PC-9 (cell line): ENCODE measurements around the gene HTR1B. TPM values are rescaled to one million over a fixed set of nuclear protein-coding genes. Genes with fewer than 3 reads are reported as not detected.

Experiments
- BruUV-seq: library from RNA; stranded (reverse); fragments of 400-500 nt; replicated peaks from 2 replicates; lab custom pipeline; 2021; lab: Mats Ljungman, UMichigan
- CTCF ChIA-PET: fragments of 300-600 bp; sonication (Branson Sonifier 250); formaldehyde crosslinking; loops from one replicate; lab custom pipeline; 2022; ENCODE audit warnings: antibody characterized with exemption; lab: Charles Lee
- POLR2A ChIA-PET: fragments of 300-600 bp; sonication (Branson Sonifier 250); formaldehyde crosslinking; loops from one replicate; lab custom pipeline; 2022; ENCODE audit warnings: antibody characterized with exemption; ENCODE audit not compliant: unreplicated experiment; lab: Charles Lee
- DNase-seq, 2 experiments: peaks; one replicate each; pipeline versions ENCODE4 v3.0.0 to v3.0.0-alpha.2; 2015 to 2022; ENCODE audit warnings: mixed read lengths in 1 of 2
- H2AFZ ChIP-seq: fragments of 200-600 bp; sonication (generic); 2 replicates; pipeline ENCODE4 v1.8.1; 2017; ENCODE audit warnings: antibody characterized with exemption
- H3F3A ChIP-seq: fragments of 200-600 bp; sonication (generic); 2 replicates; pipeline ENCODE4 v1.8.1; 2017; ENCODE audit warnings: antibody characterized with exemption, mild to moderate bottlenecking, low read depth; ENCODE audit not compliant: insufficient read depth
- H3K27ac ChIP-seq: fragments of 200-600 bp; sonication (generic); 2 replicates; pipeline ENCODE4 v1.6.1; 2016; ENCODE audit warnings: mixed run types
- H3K27me3 ChIP-seq: fragments of 200-600 bp; sonication (generic); 2 replicates; pipeline ENCODE4 v1.6.1; 2016; ENCODE audit warnings: low read depth, mixed run types; ENCODE audit not compliant: insufficient read depth
- H3K36me3 ChIP-seq: fragments of 200-600 bp; sonication (generic); 2 replicates; pipeline ENCODE4 v1.6.1; 2016; ENCODE audit warnings: low read depth, mixed run types
- H3K4me1 ChIP-seq: fragments of 200-600 bp; sonication (generic); replicated peaks from 2 replicates; pipeline ENCODE4 v1.6.1; 2016; ENCODE audit warnings: mixed run types; ENCODE audit not compliant: insufficient read depth
- H3K4me2 ChIP-seq: fragments of 200-600 bp; sonication (generic); 2 replicates; pipeline ENCODE4 v1.6.1; 2017; ENCODE audit warnings: mixed run types
- H3K4me3 ChIP-seq: fragments of 200-600 bp; sonication (generic); 2 replicates; pipeline ENCODE4 v1.6.1; 2016; ENCODE audit warnings: mixed run types
- H3K79me2 ChIP-seq: fragments of 200-600 bp; sonication (generic); 2 replicates; pipeline ENCODE4 v1.6.1; 2017; ENCODE audit warnings: low read depth, mixed run types
- H3K9me2 ChIP-seq: fragments of 200-600 bp; sonication (generic); 2 replicates; pipeline ENCODE4 v1.8.1; 2017; ENCODE audit warnings: mild to moderate bottlenecking; ENCODE audit not compliant: insufficient read depth
- H3K9me3 ChIP-seq: fragments of 200-600 bp; sonication (generic); 2 replicates; pipeline ENCODE4 v1.8.1; 2016; ENCODE audit warnings: low read depth; ENCODE audit not compliant: insufficient read depth
- H4K20me1 ChIP-seq: fragments of 200-600 bp; sonication (generic); 2 replicates; pipeline ENCODE4 v1.8.1; 2017; ENCODE audit not compliant: insufficient read depth
- CTCF ChIP-seq: fragments of 200-600 bp; sonication (generic); conservative IDR thresholded peaks from 2 replicates; pipeline ENCODE4 v1.6.1; 2017; ENCODE audit warnings: mixed run types, antibody characterized with exemption, mild to moderate bottlenecking, moderate library complexity
- EZH2 ChIP-seq: fragments of 200-600 bp; sonication (generic); IDR thresholded peaks from 2 replicates; pipeline ENCODE4 v1.8.0; 2017; ENCODE audit warnings: antibody characterized with exemption, low read depth
- intact Hi-C: fragments of 100-400 bp; cut with micrococcal nuclease; formaldehyde crosslinking; loops from one replicate; pipeline ENCODE4 v1.10.0; 2022; ENCODE audit not compliant: unreplicated experiment
- total RNA-seq: library from RNA; stranded (reverse); gene quantifications from 2 replicates; pipeline ENCODE4 v1.2.3, GENCODE V29; 2021

The HTR1B gene
- total RNA-seq, 1 experiment from 2014 or later = not detected

GRCh38 chr6:77454386-77454785 is 8.9 kb downstream of the HTR1B start:
- H3K27ac ChIP-seq = no peak overlapping the region

GRCh38 chr6:77451466-77451865 is 11.8 kb downstream of the HTR1B start:
- Histone ChIP-seq H2AFZ (no peak overlapping the region), H4K20me1 (no peaks in the 10 kb centered on the region), H3F3A (no peaks in the 10 kb centered on the region), H3K79me2 (no peaks in the 10 kb centered on the region), H3K4me3 (no peak overlapping the region), H3K27ac (no peak overlapping the region), H3K9me2 (no peaks in the 10 kb centered on the region), H3K9me3 (no peaks in the 10 kb centered on the region), H3K36me3 (no peaks in the 10 kb centered on the region), H3K4me1 (no peaks in the 10 kb centered on the region), H3K4me2 (no peak overlapping the region), H3K27me3 (no peaks in the 10 kb centered on the region)
- intact Hi-C loops = loop anchor here (10.0 kb wide), 1 partner anchor 577 kb away; no protein-coding TSS in a partner anchor
- no peak for DNase-seq
- CTCF ChIA-PET = interaction anchor here (0.6 kb wide), 1 partner anchor 1557 kb away, joined by 4 read pairs; no protein-coding TSS in a partner anchor
- no peak for TF ChIP-seq CTCF
- TF ChIP-seq EZH2 = no peak
- BruUV-seq = no TSS peak
- POLR2A ChIA-PET = interaction anchor here (0.6 kb wide), 1 partner anchor 159 kb away, joined by 6 read pairs; no protein-coding TSS in a partner anchor

More at GRCh38 chr6:77454386-77454785, 8.9 kb downstream of the HTR1B start:
- TF ChIP-seq CTCF (no peak), EZH2 (no peak)
- Histone ChIP-seq H3K4me1 (no peaks in the 10 kb centered on the region), H3K27me3 (no peaks in the 10 kb centered on the region), H3K36me3 (no peaks in the 10 kb centered on the region), H3K9me3 (no peaks in the 10 kb centered on the region), H3K9me2 (no peaks in the 10 kb centered on the region), H3K79me2 (no peaks in the 10 kb centered on the region), H2AFZ (no peak overlapping the region), H3K4me2 (no peak overlapping the region), H4K20me1 (no peaks in the 10 kb centered on the region), H3K4me3 (no peak overlapping the region), H3F3A (no peaks in the 10 kb centered on the region)
- intact Hi-C loops = loop anchor here (10.0 kb wide), 1 partner anchor 580 kb away; no protein-coding TSS in a partner anchor
- ChIA-PET CTCF (no interaction called here), POLR2A (no interaction called here)
- BruUV-seq = no TSS peak
- DNase-seq = no peak

GRCh38 chr6:77450924-77451323 is 12.4 kb downstream of the HTR1B start:
- DNase-seq = no peak
- Histone ChIP-seq H3K4me1 (no peaks in the 10 kb centered on the region), H3K4me3 (no peak overlapping the region), H3F3A (no peaks in the 10 kb centered on the region), H3K9me3 (no peaks in the 10 kb centered on the region), H3K27me3 (no peaks in the 10 kb centered on the region), H2AFZ (no peak overlapping the region), H3K9me2 (no peaks in the 10 kb centered on the region), H3K36me3 (no peaks in the 10 kb centered on the region), H3K4me2 (no peak overlapping the region), H3K27ac (no peak overlapping the region), H3K79me2 (no peaks in the 10 kb centered on the region), H4K20me1 (no peaks in the 10 kb centered on the region)
- ChIA-PET CTCF (interaction anchor here (0.6 kb wide), 1 partner anchor 1557 kb away, joined by 4 read pairs; no protein-coding TSS in a partner anchor), POLR2A (no interaction called here)
- BruUV-seq = no TSS peak
- intact Hi-C loops = loop anchor here (10.0 kb wide), 1 partner anchor 576 kb away; no protein-coding TSS in a partner anchor
- TF ChIP-seq CTCF (no peak), EZH2 (no peak)
